ENCODE results near the gene FYB1.

Gene FYB1

DNA sequence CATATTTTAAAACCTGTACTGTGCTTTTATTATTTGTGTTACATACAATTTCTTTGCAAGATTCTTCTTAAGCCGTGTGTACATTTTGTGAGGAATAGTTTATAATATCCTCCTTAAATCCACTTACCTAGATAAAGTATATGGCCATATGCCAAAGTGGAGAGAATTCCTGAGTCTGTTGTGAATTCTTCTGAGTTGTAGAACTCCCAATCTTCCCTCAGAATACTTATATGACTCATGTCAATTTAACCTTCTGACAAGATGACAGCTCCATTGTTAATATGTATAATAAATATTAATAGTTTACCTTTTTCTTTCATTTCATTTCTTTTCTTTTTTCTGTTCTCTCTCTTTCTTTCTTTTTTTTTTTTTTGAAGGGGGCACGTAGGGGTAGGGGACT is 139.2 kb downstream of the FYB1 start:
- no peak overlapping the region for H3K27ac Mint-ChIP-seq
- peaks cover 9% of the 10 kb centered on the region for H3K27me3 Mint-ChIP-seq (ENCODE audit: low read depth, poor library complexity)
- no peak for DNase-seq
- TF ChIP-seq, protein P1, sequence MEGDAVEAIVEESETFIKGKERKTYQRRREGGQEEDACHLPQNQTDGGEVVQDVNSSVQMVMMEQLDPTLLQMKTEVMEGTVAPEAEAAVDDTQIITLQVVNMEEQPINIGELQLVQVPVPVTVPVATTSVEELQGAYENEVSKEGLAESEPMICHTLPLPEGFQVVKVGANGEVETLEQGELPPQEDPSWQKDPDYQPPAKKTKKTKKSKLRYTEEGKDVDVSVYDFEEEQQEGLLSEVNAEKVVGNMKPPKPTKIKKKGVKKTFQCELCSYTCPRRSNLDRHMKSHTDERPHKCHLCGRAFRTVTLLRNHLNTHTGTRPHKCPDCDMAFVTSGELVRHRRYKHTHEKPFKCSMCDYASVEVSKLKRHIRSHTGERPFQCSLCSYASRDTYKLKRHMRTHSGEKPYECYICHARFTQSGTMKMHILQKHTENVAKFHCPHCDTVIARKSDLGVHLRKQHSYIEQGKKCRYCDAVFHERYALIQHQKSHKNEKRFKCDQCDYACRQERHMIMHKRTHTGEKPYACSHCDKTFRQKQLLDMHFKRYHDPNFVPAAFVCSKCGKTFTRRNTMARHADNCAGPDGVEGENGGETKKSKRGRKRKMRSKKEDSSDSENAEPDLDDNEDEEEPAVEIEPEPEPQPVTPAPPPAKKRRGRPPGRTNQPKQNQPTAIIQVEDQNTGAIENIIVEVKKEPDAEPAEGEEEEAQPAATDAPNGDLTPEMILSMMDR (IDR thresholded peaks at IDR 0.05) = no peak
- H3K36me3 Mint-ChIP-seq (ENCODE audit: low read depth) = no peaks in the 10 kb centered on the region
- H3K9me3 Mint-ChIP-seq = no peaks in the 10 kb centered on the region
- no peak overlapping the region for H3K4me3 Mint-ChIP-seq
- peaks cover 13% of the 10 kb centered on the region for H3K4me1 Mint-ChIP-seq

DNA sequence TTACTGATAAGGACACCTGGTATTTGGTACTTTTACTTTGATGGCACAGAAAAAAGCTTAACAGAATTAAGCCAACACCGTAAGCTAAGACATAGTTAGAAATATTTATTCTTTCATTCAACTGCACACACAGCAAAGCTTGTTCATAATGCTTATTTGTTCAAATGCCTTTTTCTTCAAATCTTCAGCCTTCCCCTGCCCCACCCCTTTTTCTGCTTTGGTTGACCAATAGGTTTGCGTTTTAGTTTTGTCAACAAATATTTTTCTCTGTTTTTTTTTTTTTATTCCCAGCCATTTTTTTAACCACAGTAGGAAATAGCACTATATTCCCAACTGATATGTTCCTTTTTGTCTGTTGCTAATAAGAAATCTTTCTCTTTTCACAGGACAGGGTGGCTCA is 140.2 kb downstream of the FYB1 start:
- H3K4me3 Mint-ChIP-seq = no peak overlapping the region
- H3K36me3 Mint-ChIP-seq (ENCODE audit: low read depth) = no peaks in the 10 kb centered on the region
- H3K27ac Mint-ChIP-seq = no peak overlapping the region
- H3K4me1 Mint-ChIP-seq = peaks cover 15% of the 10 kb centered on the region
- H3K9me3 Mint-ChIP-seq = no peaks in the 10 kb centered on the region
- peaks cover 9% of the 10 kb centered on the region for H3K27me3 Mint-ChIP-seq (ENCODE audit: low read depth, poor library complexity)
- TF ChIP-seq, protein P1 (IDR thresholded peaks at IDR 0.05) = no peak
- DNase-seq = no peak

DNA sequence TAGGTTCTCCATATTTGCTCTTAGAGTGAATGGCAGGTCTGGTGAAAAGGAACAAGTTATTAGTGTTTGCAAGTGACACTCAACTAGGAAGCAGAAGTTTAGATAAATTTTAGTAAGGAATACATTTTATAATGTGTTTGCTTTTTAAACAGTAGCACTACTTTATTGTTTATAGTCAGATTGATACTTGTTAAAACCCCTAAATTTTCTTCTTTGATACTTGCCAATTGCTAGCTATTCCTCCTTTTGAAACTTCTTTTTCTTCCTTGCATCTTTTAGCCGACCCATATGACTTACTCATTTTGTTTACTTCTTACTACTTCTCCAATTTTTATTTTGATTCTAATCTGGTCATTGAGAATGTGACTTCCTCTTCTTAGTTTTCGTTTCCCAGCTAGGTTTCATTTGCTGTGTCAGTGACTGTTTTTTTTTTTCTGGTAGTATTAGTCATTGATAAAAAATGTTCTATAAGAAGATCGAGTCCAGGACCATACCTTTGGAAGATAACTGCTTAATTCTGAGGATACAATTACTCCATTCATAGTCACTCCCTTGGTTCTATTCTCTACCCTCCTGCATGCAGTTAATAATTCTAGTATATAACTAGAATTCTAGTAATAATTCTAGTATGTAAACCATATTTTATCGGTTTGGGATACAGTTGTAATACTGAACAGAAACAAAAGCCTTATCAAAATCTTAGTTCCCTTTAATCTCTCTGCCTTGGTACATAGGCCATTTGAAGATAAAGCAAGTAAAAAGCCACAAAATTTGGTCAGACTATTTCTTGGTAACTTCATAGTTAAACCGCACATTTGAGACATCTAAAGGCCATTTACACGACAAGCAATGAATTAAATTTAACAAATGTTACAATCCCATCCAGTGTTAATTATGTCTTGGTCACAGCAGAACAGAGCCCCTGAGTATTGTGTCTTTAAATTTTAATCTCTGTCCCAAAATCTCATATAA is 142.3 kb downstream of the FYB1 start:
- no peaks in the 10 kb centered on the region for H3K36me3 Mint-ChIP-seq (ENCODE audit: low read depth)
- TF ChIP-seq, protein P1 (IDR thresholded peaks at IDR 0.05) = no peak
- DNase-seq = no peak
- no peaks in the 10 kb centered on the region for H3K9me3 Mint-ChIP-seq
- no peak overlapping the region for H3K4me3 Mint-ChIP-seq
- peaks cover 23% of the 10 kb centered on the region for H3K4me1 Mint-ChIP-seq
- H3K27me3 Mint-ChIP-seq (ENCODE audit: low read depth, poor library complexity) = peaks cover 4% of the 10 kb centered on the region
- H3K27ac Mint-ChIP-seq = no peak overlapping the region

DNA sequence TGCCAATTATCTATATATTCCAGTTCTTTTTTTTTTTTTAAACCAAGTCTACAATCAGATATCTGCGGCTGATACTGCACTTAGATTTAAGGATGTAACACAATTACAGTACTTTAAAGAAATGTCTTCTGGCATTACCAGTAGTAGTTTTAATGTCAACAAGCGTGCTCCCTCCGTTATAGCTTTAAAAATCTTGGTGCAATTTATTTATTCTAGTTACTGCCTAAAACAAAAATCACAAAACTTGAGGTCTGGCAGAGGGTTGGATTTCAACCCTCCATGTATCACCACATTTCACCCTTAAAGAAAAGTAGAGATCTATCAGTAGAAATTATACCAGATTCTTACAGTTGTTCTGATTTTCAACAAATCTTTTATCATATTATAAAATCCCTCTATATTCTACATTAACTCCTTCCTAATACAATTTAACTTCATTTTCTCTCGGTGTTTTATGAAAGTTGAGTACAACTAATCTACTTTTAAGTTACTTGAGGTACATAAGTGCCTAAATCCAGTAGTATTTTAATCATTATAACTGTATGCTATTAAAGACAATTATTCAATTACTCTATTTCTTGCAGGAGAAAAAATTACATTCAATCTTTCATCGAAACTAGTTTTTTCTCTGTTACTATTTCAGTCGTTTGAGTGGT is 143.1 kb downstream of the FYB1 start:
- Mint-ChIP-seq H3K4me1 (peaks cover 26% of the 10 kb centered on the region), H3K9me3 (no peaks in the 10 kb centered on the region), H3K27me3 (ENCODE audit: low read depth, poor library complexity) (peaks cover 4% of the 10 kb centered on the region), H3K4me3 (peak overlapping the region; percentile 98), H3K36me3 (ENCODE audit: low read depth) (no peaks in the 10 kb centered on the region), H3K27ac (no peak overlapping the region)
- TF ChIP-seq, protein P1 (IDR thresholded peaks at IDR 0.05) = no peak
- DNase-seq = no peak

DNA sequence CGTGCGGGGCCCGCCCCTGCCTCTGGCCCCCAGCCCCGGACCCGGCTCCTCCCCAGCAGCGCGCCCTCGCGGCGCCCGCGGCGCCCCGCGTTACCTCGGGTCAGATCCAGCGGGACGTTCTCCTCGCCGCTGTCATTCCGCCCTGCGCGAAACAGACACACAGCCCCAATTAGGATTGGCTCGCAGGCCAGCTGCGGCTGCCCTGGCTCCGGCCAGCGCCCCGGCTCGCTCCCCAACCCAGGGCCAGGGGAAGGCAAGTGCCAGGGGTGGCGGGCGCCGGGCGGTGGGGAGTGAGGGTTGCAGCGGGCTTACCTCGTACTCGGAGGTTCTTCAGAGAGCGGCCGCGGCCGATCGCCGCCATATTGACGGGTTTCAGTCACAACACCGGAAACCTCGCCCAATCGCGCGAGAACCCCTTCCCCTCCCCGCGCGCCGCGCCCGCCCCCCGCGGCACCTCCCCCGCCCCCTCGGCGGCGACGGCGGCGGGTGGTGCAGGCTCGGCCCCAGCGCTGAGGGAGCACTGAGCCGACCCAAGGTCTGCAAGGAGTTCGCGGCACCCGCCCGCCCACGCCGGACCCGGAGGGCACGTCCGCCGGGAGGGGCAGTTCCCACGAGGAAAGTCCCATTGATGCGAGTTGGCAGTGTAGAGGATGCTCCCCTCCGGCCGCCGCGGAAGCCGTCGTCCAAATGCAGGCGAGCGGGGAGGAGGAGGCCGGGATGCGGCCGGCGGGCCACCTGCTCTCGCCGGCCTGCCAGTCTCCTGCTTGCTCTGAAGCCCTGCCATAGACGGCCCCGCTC is 145.1 kb downstream of the FYB1 start, which contains the start of gene RICTOR:
TSS of gene RICTOR (minus strand) at position 383 of the 798 bp plus-strand sequence. CDS start at position 361, 22 bp downstream.
- peak within 1 kb of the TSS; percentile 98 for H3K4me3 Mint-ChIP-seq
- H3K9me3 Mint-ChIP-seq = no peaks in the 10 kb centered on the region
- peaks cover 9% of the 10 kb centered on the region for H3K36me3 Mint-ChIP-seq (ENCODE audit: low read depth)
- peaks cover 26% of the 10 kb centered on the region for H3K4me1 Mint-ChIP-seq
- H3K27me3 Mint-ChIP-seq (ENCODE audit: low read depth, poor library complexity) = peaks cover 4% of the 10 kb centered on the region
- TF ChIP-seq, protein P1 (IDR thresholded peaks at IDR 0.05) = no peak
- DNase-seq = peak; percentile 94
- H3K27ac Mint-ChIP-seq = peak within 1 kb of the TSS; percentile 99
